ENCODE measurements around the gene FBXO31. TPM values are rescaled to one million over a fixed set of nuclear protein-coding genes. Genes with fewer than 3 reads are reported as not detected.

Gene FBXO31
- total and polyA plus RNA-seq, 2 donors (not counting 3 experiments of a cell fraction or from before 2014, with no cell fraction given) = 17.1 to 31.8 TPM

GRCh38 chr16:87322360-87322759 is 61.2 kb downstream of the FBXO31 start:
- Histone ChIP-seq H3K79me2 (ENCODE audit: control insufficient read depth, insufficient read depth, low read length) (peaks cover 11% of the 10 kb centered on the region), H3K27me3 (ENCODE audit: control insufficient read depth in 2 of 2, insufficient read depth in 2 of 2, low read length in 2 of 2) (no peaks in the 10 kb centered on the region), H4K20me1 (replicated peaks; ENCODE audit: control insufficient read depth, extremely low read depth, insufficient read depth, low read length) (no peaks in the 10 kb centered on the region), H3K9me3 (replicated peaks; ENCODE audit: control insufficient read depth, insufficient read depth, low read length) (no peaks in the 10 kb centered on the region), H3K36me3 (ENCODE audit: control insufficient read depth in 2 of 2, extremely low read depth in 1 of 2, insufficient read depth in 2 of 2, low read length in 2 of 2) (no peaks in the 10 kb centered on the region), H3K4me3 (replicated peaks in 1 of 3; ENCODE audit: insufficient read depth in 1 of 3, low read depth in 1 of 3, low read length in 3 of 3) (no peak overlapping the region), H3K4me1 (ENCODE audit: control insufficient read depth, extremely low read depth, insufficient read depth, low read length) (peaks cover 7% of the 10 kb centered on the region), H2AFZ (ENCODE audit: low read depth, low read length) (no peak overlapping the region), H3K9ac (replicated peaks; ENCODE audit: extremely low read depth, insufficient read depth, low read length) (no peak overlapping the region), H3K27ac (ENCODE audit: insufficient read depth, low read depth, low read length) (no peak overlapping the region), H3K9me1 (replicated peaks; ENCODE audit: control insufficient read depth, extremely low read depth, insufficient read depth, low read length) (no peaks in the 10 kb centered on the region), H3K4me2 (ENCODE audit: insufficient read depth, low read length) (no peak overlapping the region)
- FAIRE-seq = no peak
- intact Hi-C loops (cut with micrococcal nuclease) = no loop called here
- BruUV-seq (replicated peaks) = no TSS peak
- ChIA-PET POLR2A (no interaction called here), CTCF (interaction anchor here (1.2 kb wide), 2 partner anchors 10 to 24 kb away, joined by 3 read pairs; no protein-coding TSS in a partner anchor)
- dilution Hi-C loops (cut with MboI; ENCODE audit: extremely low pct_ligation_motif_present, low sequenced_read_pairs) = no loop called here
- TF ChIP-seq MAX (IDR thresholded peaks at IDR 0.05; ENCODE audit: insufficient read depth, insufficient read length) (no peak), FOS (IDR thresholded peaks at IDR 0.05; ENCODE audit: borderline replicate concordance, insufficient read depth, low read length) (no peak)
- DNase-seq (ENCODE audit: low read depth, low spot score) = no peak

GRCh38 chr16:87321336-87322107 is 62.1 kb downstream of the FBXO31 start:
- H3K27ac ChIP-seq (ENCODE audit: insufficient read depth, low read depth, low read length) = no peak overlapping the region
- no peak for TF ChIP-seq CTCF (IDR thresholded peaks at IDR 0.05; ENCODE audit: extremely low read depth in 1 of 2, insufficient read depth in 1 of 2, low read depth in 1 of 2, low read length in 2 of 2)
- TF ChIP-seq POLR2AphosphoS5 (IDR thresholded peaks at IDR 0.05; ENCODE audit: insufficient read depth, low read depth, low read length) = no peak
- no peak for TF ChIP-seq FOS (IDR thresholded peaks at IDR 0.05; ENCODE audit: borderline replicate concordance, insufficient read depth, low read length)
- no peak for TF ChIP-seq EZH2 (IDR thresholded peaks at IDR 0.05; ENCODE audit: borderline replicate concordance, low read depth, low read length, severe bottlenecking)
- no peak for TF ChIP-seq MAX (IDR thresholded peaks at IDR 0.05; ENCODE audit: insufficient read depth, insufficient read length)
- no peak for TF ChIP-seq GATA2 (IDR thresholded peaks at IDR 0.05; ENCODE audit: insufficient read depth, insufficient read length, low read depth, low read length)
- H3K4me1 ChIP-seq (ENCODE audit: control insufficient read depth, extremely low read depth, insufficient read depth, low read length) = peaks cover 7% of the 10 kb centered on the region
- intact Hi-C loops (cut with micrococcal nuclease) (no loop called here), dilution Hi-C loops (cut with MboI; ENCODE audit: extremely low pct_ligation_motif_present, low sequenced_read_pairs) (no loop called here)
- H3K36me3 ChIP-seq (ENCODE audit: control insufficient read depth in 2 of 2, extremely low read depth in 1 of 2, insufficient read depth in 2 of 2, low read length in 2 of 2) = no peaks in the 10 kb centered on the region
- H3K9me3 ChIP-seq (replicated peaks; ENCODE audit: control insufficient read depth, insufficient read depth, low read length) = no peaks in the 10 kb centered on the region
- H3K27me3 ChIP-seq (ENCODE audit: control insufficient read depth in 2 of 2, insufficient read depth in 2 of 2, low read length in 2 of 2) = no peaks in the 10 kb centered on the region
- DNase-seq (ENCODE audit: low read depth, low spot score) (no peak), FAIRE-seq (no peak)
- POLR2A ChIA-PET = no interaction called here
- no peak overlapping the region for H2AFZ ChIP-seq (ENCODE audit: low read depth, low read length)
- H3K79me2 ChIP-seq (ENCODE audit: control insufficient read depth, insufficient read depth, low read length) = peaks cover 11% of the 10 kb centered on the region
- CTCF ChIA-PET = interaction anchor here (1.2 kb wide), 2 partner anchors 11 to 24 kb away, joined by 3 read pairs; no protein-coding TSS in a partner anchor
- H3K4me3 ChIP-seq (replicated peaks in 1 of 3; ENCODE audit: insufficient read depth in 1 of 3, low read depth in 1 of 3, low read length in 3 of 3) = no peak overlapping the region
- BruUV-seq (replicated peaks) = no TSS peak
- no peak overlapping the region for H3K4me2 ChIP-seq (ENCODE audit: insufficient read depth, low read length)
- no peaks in the 10 kb centered on the region for H3K9me1 ChIP-seq (replicated peaks; ENCODE audit: control insufficient read depth, extremely low read depth, insufficient read depth, low read length)
- H4K20me1 ChIP-seq (replicated peaks; ENCODE audit: control insufficient read depth, extremely low read depth, insufficient read depth, low read length) = no peaks in the 10 kb centered on the region
- no peak overlapping the region for H3K9ac ChIP-seq (replicated peaks; ENCODE audit: extremely low read depth, insufficient read depth, low read length)

Measured in endothelial cell of umbilical vein (primary cell).